Suprapubic skin (tissue), 4 donors: Measurements from ENCODE around the gene RAG2. TPM values are rescaled to one million over a fixed set of nuclear protein-coding genes. Genes with fewer than 3 reads are reported as not detected.

Experiments
- DNase-seq, 2 donors: peaks; one replicate each; pipeline ENCODE4 v3.0.0-alpha.2; 2019; ENCODE audit warnings: low spot score in 2 of 2
- H3K27ac ChIP-seq: fragments of 200-600 bp; sonication (generic); one replicate; pipeline ENCODE4 v1.5.1; 2019
- H3K27me3 ChIP-seq: fragments of 200-600 bp; sonication (generic); one replicate; pipeline ENCODE4 v1.5.1; 2019
- H3K36me3 ChIP-seq: fragments of 200-600 bp; sonication (generic); one replicate; pipeline ENCODE4 v1.5.1; 2019
- H3K4me1 ChIP-seq: fragments of 200-600 bp; sonication (generic); one replicate; pipeline ENCODE4 v1.5.1; 2019
- H3K4me3 ChIP-seq: fragments of 200-600 bp; sonication (generic); one replicate; pipeline ENCODE4 v1.5.1; 2019; ENCODE audit warnings: mild to moderate bottlenecking
- H3K9me3 ChIP-seq: fragments of 200-600 bp; sonication (generic); one replicate; pipeline ENCODE4 v1.5.1; 2019
- EP300 ChIP-seq: sonication (generic); formaldehyde crosslinking; IDR thresholded peaks from one replicate; pipeline ENCODE4 v1.6.1; 2017; ENCODE audit warnings: antibody characterized with exemption
- POLR2A ChIP-seq, 2 donors: fragments of 450-650 bp; IDR thresholded peaks; one replicate each; pipeline ENCODE4 v1.6.1; 2017; ENCODE audit warnings: antibody characterized with exemption in 2 of 2, mild to moderate bottlenecking in 2 of 2, moderate library complexity in 2 of 2
- POLR2AphosphoS5 ChIP-seq, 3 donors: sonication (generic); formaldehyde crosslinking; IDR thresholded peaks; one replicate each; pipeline ENCODE4 v1.6.1; 2017; ENCODE audit warnings: antibody characterized with exemption in 3 of 3
- WGBS: methylation state at CpG from one replicate; pipeline ENCODE4 v1.1.5; 2018; 5-methylcytosine and 5-hydroxymethylcytosine counted together
- total RNA-seq, 4 donors: library from RNA; depleted of rRNA; stranded (reverse); fragments of >200 nt; gene quantifications; one replicate each; pipeline ENCODE4 v1.1.0, GENCODE V29; 2016
- TF ChIP-seq, protein P1 (sequence below), 2 donors: fragments of 200-600 bp in 1 of 2; fragments of 450-650 bp in 1 of 2; sonication (generic) in 1 of 2; IDR thresholded peaks; one replicate each; pipeline ENCODE4 v1.5.1; 2016 to 2019; ENCODE audit warnings: antibody characterized with exemption in 2 of 2, mild to moderate bottlenecking in 1 of 2, moderate library complexity in 1 of 2

RAG2 gene
- total RNA-seq = not detected

GRCh38 chr11:36598051-36598450 lies at the start of gene RAG2:
RAG2 (minus strand) TSS chr11:36598236; CDS start chr11:36594168, 4,068 bp downstream.
- no peaks in the 10 kb centered on the region for H3K9me3 ChIP-seq
- 97% methylated on average over 2 of the region's 2 CpGs for WGBS
- no peaks in the 10 kb centered on the region for H3K27me3 ChIP-seq
- H3K4me1 ChIP-seq = peaks cover 9% of the 10 kb centered on the region
- TF ChIP-seq, protein P1, sequence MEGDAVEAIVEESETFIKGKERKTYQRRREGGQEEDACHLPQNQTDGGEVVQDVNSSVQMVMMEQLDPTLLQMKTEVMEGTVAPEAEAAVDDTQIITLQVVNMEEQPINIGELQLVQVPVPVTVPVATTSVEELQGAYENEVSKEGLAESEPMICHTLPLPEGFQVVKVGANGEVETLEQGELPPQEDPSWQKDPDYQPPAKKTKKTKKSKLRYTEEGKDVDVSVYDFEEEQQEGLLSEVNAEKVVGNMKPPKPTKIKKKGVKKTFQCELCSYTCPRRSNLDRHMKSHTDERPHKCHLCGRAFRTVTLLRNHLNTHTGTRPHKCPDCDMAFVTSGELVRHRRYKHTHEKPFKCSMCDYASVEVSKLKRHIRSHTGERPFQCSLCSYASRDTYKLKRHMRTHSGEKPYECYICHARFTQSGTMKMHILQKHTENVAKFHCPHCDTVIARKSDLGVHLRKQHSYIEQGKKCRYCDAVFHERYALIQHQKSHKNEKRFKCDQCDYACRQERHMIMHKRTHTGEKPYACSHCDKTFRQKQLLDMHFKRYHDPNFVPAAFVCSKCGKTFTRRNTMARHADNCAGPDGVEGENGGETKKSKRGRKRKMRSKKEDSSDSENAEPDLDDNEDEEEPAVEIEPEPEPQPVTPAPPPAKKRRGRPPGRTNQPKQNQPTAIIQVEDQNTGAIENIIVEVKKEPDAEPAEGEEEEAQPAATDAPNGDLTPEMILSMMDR (IDR thresholded peaks at IDR 0.05) = no peak
- TF ChIP-seq POLR2AphosphoS5 (IDR thresholded peaks at IDR 0.05) (no peak), EP300 (no peak), POLR2A (IDR thresholded peaks at IDR 0.05) (no peak)
- no peaks in the 10 kb centered on the region for H3K36me3 ChIP-seq
- H3K4me3 ChIP-seq = no peak within 1 kb of the TSS
- no peak for DNase-seq
- H3K27ac ChIP-seq = no peak within 1 kb of the TSS

DNA sequence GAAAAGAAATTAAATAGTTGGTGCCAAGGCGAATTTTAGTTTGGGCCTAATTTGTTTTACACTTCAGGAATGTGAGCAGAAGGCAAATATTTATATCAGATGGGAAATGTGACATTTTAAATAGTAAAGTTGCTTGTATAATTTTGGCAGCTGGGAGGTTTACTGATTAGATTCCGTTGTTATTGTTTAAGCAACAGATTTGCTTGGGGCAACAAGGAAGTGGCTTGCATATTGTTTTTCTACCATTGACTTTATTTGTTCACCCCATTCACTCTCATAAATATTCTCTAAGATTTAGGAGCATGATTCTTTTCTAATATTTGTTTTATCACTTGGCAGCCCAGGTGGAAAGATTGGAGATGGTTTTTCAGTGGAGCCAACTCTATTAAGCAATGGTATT lies 40.5 kb upstream of the RAG2 start:
- H3K4me3 ChIP-seq = no peak overlapping the region
- no peaks in the 10 kb centered on the region for H3K27me3 ChIP-seq
- no peak for DNase-seq
- H3K27ac ChIP-seq = no peak overlapping the region
- H3K4me1 ChIP-seq = no peaks in the 10 kb centered on the region
- no peaks in the 10 kb centered on the region for H3K9me3 ChIP-seq
- TF ChIP-seq, protein P1 (IDR thresholded peaks at IDR 0.05) = no peak
- TF ChIP-seq POLR2AphosphoS5 (IDR thresholded peaks at IDR 0.05) (no peak), EP300 (no peak), POLR2A (IDR thresholded peaks at IDR 0.05) (no peak)
- H3K36me3 ChIP-seq = peaks cover 8% of the 10 kb centered on the region
- WGBS = 65% methylated on average over 2 of the region's 2 CpGs

GRCh38 chr11:36635066-36635862 lies 37.2 kb upstream of the RAG2 start:
- no peak for DNase-seq
- H3K36me3 ChIP-seq = peaks cover 8% of the 10 kb centered on the region
- no peak overlapping the region for H3K4me3 ChIP-seq
- no peaks in the 10 kb centered on the region for H3K4me1 ChIP-seq
- H3K27ac ChIP-seq = no peak overlapping the region
- WGBS = 79% methylated on average over 4 of the region's 4 CpGs
- no peaks in the 10 kb centered on the region for H3K9me3 ChIP-seq
- TF ChIP-seq EP300 (no peak), POLR2AphosphoS5 (IDR thresholded peaks at IDR 0.05) (no peak), POLR2A (IDR thresholded peaks at IDR 0.05) (no peak)
- TF ChIP-seq, protein P1 (IDR thresholded peaks at IDR 0.05) = no peak
- H3K27me3 ChIP-seq = no peaks in the 10 kb centered on the region

- peaks cover 4% of the 10 kb centered on the region for H3K4me1 ChIP-seq
- 88% methylated on average over 2 of the region's 2 CpGs for whole genome bisulfite sequencing
Measured at GRCh38 chr11:36631774-36632173, 33.7 kb upstream of the RAG2 start.

GRCh38 chr11:36628765-36629244 lies 30.8 kb upstream of the RAG2 start:
- Histone ChIP-seq H3K9me3 (no peaks in the 10 kb centered on the region), H3K4me1 (peaks cover 4% of the 10 kb centered on the region), H3K27ac (no peak overlapping the region), H3K4me3 (no peak overlapping the region), H3K36me3 (no peaks in the 10 kb centered on the region), H3K27me3 (no peaks in the 10 kb centered on the region)
- no peak for TF ChIP-seq EP300
- no peak for TF ChIP-seq POLR2A (IDR thresholded peaks at IDR 0.05)
- TF ChIP-seq POLR2AphosphoS5 (IDR thresholded peaks at IDR 0.05) = no peak
- TF ChIP-seq, protein P1 (IDR thresholded peaks at IDR 0.05) = no peak
- 64% methylated on average over 4 of the region's 4 CpGs for WGBS
- no peak for DNase-seq

More at GRCh38 chr11:36631774-36632173, 33.7 kb upstream of the RAG2 start:
- H3K27me3 ChIP-seq = no peaks in the 10 kb centered on the region
- no peak overlapping the region for H3K4me3 ChIP-seq
- peaks cover 8% of the 10 kb centered on the region for H3K36me3 ChIP-seq
- H3K9me3 ChIP-seq = no peaks in the 10 kb centered on the region
- DNase-seq = no peak
- H3K27ac ChIP-seq = no peak overlapping the region
- TF ChIP-seq POLR2AphosphoS5 (IDR thresholded peaks at IDR 0.05) (no peak), POLR2A (IDR thresholded peaks at IDR 0.05) (no peak), EP300 (no peak)
- TF ChIP-seq, protein P1 (IDR thresholded peaks at IDR 0.05) = no peak
